ENCODE data around the gene ZNF341.
A peak's percentile ranks its signal among the peaks of the same experiment; 100 is the strongest.
"Not testable (repeated sequence)": the region's sequence is repeated elsewhere in the genome, so short reads cannot be mapped to it uniquely, and the experiment has no call there.

Gene ZNF341

DNA sequence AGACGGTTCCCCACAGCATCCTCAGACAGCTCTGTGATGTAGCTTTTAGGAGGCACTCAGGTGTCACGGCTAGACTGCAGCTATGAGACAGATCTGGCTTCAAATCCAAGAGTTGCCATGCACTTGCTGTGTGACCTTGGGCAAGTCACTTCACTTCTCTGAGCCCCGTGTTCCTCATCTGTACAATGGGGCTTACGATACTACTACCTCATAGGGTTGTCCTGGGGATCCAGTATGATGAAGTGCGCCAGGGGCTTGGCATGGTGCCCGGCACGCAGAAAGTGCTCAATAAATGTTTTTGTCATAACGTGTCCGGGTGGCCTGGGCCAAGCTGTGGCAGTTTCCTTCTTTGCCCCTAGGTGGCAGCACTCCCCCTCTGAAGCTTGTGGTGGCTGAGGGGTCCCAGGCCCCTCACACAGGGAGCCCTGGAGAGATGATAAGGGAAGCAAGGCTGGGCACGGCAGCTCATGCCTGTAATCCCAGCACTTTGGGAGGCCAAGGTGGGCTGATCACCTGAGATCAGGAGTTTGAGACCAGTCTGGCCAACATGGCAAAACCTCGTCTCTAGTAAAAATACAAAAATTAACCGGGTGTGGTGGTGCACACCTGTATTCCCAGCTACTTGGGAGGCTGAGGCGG lies 60.3 kb downstream of the ZNF341 start:
- peak in 3 of 4 experiments; percentile 32 to 36 (median 34) for DNase-seq (ENCODE audit: low read depth in 4 of 4, low spot score in 1 of 4)

DNA sequence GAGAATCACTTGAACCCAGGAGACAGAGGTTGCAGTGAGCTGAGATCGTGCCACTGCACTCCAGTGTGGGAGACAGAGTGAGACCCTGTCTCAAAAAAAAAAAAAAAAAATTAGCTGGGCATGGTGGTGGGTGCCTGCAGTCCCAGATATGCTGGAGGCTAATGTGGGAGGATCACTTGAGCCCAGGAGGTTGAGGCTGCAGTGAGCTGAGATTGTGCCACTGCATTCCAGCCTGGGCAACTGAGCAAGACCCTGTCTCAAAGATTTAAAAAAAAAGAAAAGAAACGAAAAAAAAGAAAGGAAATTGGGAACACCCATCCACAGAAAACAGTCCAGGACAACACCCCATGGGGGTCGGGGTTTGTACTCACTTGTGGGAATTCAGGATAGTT lies 60.8 kb downstream of the ZNF341 start:
- not testable (repeated sequence) for DNase-seq (ENCODE audit: low read depth in 4 of 4, low spot score in 1 of 4)

DNA sequence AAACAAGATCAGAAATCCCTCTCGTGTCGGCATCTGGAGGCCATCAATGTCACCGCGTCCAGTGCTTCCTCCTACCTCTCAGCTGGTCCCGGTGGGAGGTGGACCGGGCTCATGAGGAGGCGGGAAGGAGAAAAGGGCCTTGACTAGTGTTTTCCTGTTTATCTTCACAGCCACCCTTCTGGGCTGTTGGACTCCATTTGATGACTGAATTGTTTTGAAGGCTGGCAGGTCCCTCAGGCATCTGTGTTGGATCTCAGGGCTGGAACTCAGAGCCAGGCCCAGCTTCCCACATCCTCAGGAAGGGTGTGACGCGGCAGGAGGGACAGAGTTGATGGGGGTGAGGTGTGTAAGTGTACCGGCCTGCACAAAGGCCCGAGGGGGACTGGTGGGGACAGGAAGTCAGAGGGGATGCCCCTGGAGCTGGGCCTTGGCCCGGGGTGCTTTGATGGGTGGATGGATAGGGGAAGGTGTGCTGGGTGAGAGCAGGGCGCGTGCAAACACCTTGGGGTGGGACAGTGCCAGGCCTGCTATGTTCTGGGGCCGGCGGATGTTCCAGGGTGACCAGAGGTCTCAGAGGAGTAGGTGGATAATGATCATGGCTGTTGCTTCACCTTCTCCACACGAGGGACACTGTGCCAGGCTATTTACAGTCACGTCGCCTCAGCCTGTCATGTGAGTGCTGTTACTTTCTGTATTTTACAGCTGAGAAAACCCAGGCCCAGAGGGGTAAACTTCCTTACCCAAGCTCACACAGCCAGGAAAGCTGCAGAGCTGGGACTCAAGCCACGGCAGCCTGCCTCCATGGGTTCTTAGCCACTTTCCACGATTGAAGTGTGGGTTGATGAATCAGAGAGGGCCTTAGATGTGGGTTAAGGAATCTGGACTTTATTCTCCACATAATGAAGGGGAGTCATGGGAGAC lies 61.5 kb downstream of the ZNF341 start:
- no peak for DNase-seq (ENCODE audit: low read depth in 4 of 4, low spot score in 1 of 4)

DNA sequence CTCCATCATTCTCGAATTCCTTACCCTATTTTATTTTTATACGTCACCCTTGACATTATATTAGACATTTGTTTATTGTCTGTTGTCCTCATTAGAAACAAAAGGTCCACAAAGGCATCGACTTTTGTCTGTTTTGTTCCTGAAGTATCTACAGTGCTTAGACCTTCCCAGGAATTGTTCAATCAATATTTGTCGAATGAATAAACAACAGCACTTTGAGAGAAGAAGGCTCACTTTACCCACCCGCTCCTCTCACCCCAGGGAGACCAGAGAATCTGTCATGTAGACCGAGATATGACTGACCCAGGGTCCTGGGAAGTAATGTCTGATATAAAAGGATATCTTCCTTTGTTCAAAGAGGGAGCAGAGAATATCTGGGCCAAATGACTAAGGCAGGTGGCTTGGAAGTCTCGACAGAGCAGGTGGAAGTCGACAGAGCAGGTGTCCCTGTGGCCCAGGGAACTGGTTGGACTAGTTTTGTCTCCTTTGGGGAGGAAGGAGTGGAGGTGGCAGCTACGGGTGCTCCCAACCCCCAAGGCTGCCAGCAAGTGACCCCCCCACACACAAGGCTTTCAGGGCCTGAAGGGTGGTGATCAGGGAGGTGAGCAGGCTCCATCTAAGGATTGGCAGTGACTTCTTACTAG lies 64.6 kb downstream of the ZNF341 start:
- no peak for DNase-seq (ENCODE audit: low read depth in 4 of 4, low spot score in 1 of 4)

DNA sequence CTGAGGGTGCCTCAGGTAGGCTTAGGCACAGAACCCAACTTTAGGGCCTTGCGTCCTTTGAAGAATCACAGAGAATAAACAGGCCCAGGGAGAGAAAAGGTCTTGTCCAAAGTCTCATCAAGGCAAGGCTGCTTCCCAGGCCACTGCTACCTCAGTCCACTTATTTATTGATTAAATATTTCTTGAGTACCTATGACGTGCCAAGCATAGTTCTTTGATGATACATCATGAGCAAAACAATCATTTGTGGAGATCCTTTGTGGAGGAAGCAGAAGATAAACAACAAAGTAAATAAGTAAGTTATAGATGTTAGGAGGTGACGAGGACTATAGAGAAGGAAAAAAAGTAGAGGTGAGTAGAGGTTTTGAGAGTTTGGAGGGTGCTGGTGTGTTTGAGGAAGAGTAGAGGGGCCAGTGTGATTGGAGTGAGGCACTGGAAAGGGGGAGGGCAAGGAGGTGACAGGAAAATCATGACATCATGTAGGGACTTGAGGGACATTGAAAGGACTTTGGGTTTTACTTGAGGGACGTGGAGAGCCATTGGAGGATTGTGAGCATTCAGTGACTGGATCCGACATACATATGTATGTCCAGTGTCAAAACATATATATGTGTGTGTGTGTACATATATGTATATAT lies 65.2 kb downstream of the ZNF341 start:
- DNase-seq (ENCODE audit: low read depth in 4 of 4, low spot score in 1 of 4), result no peak

DNA sequence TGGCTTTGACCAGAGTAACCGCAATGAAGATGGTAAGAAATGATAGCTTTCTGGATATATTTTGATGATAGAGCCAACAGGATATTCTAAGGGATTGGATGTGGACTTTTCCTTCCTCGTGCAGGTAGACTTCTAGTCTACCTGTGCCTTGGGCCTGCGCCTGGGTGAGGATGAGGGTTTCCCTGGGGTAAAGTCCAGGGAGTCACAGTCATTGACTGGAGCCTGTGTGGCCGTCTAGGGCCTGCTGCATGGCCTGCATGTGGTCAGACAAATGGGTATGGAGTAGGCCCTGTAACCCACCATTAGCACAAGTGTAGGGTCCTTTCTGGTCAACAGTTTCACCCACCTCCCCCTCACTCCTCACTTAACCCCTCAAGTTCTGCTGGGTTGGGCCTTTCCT lies 66.6 kb downstream of the ZNF341 start:
- DNase-seq (ENCODE audit: low read depth in 4 of 4, low spot score in 1 of 4), result no peak

DNA sequence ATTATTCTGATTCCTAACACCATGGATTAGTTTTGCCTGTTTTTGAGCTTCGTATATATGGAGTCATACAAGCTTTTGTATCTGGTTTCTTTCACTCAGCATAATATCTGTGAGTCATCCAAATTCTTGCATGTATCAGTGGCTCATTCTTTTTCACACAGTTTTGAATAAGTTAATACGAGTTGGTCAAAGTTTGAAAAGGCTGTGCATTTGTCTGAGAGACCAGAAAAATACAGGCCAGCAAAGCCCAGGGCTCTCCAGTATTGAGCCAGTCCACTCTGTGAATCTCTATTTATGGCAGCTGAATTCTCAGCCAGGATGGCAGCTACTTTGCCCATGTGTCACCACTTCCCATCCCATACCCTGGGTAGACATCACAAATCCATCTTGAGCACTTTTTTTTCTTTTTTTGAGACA lies 72.1 kb downstream of the ZNF341 start:
- no peak for DNase-seq (ENCODE audit: low read depth in 4 of 4, low spot score in 1 of 4)

DNA sequence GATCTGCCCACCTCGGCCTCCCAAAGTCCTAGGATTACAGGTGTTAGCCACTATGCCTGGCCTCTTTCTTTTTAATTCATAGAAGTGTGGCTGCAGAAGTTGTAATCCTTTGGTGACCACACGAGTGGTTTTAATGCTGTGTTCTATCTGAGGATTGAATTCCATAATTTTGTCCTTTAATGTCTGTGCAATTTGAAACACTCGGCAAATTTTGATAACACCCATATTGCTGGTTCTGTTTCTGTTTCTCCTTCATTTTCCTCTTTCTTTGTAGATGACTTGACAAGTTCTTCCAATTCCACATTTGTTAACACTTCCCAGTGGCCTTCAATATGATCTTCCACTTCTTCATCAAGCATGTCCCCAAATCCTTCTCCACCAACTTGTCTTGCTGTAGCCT lies 76.6 kb downstream of the ZNF341 start:
- DNase-seq (ENCODE audit: low read depth in 4 of 4, low spot score in 1 of 4), result no peak

DNA sequence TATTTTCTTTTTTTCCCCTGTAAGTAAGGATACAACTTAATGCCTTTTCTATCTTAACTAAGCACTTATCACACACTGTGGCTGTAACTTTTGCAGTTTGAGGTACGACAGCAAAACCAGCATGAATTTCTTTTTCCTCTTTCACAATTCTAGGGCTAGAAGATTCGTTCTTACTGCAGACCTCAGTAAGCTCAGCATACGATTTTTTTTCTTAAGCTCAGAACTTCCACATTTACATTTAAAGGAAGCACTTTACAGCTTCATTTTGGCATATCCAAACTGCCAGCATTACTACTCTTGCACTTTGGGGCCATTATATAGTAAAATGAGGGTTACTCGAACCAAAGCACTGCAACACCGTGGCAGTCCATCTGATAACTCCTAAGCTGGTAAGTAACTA lies 78.5 kb downstream of the ZNF341 start:
- DNase-seq (ENCODE audit: low read depth in 4 of 4, low spot score in 1 of 4), result no peak

DNA sequence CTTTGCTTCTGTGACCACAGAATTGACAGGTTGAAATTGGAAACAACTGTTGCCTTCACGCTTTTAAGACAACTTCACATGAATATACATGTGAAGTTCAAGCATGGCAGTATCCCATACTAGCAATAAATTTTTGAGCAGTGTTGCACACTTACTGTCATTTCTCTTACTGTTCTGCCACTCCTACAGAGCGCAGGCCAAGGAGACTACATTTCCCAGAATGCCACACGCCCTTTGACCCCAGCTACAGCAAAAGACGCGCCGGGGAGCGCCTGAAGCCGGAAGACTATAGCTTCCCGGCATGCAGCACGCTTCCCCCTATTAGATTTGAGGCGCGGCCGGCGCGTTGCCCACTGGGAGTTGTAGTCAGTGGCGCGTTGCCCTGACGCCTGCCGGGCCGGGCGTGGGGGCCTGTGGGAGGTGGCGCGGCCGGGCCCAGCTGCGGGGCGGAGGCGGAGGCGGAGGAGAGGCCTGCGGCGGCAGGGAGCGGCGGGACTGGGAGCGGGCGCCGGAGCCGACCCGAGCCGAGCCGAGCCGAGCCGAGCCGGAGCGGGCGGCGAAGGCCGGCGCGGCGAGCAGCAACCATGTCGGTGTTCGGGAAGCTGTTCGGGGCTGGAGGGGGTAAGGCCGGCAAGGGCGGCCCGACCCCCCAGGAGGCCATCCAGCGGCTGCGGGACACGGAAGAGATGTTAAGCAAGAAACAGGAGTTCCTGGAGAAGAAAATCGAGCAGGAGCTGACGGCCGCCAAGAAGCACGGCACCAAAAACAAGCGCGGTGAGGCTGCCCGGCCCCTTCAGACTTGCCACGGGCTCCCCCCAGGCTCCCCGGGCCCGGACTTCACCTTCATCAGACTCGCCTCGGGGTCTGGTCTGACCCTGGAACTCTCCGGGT lies 79.3 kb downstream of the ZNF341 start, which contains the start of gene CHMP4B:
CHMP4B (plus strand) TSS at position 464 of the 891 bp plus-strand sequence; CDS start at position 585, 121 bp downstream.
- DNase-seq (ENCODE audit: low read depth in 4 of 4, low spot score in 1 of 4), result peak; percentile 90 to 97 (median 96)

DNA sequence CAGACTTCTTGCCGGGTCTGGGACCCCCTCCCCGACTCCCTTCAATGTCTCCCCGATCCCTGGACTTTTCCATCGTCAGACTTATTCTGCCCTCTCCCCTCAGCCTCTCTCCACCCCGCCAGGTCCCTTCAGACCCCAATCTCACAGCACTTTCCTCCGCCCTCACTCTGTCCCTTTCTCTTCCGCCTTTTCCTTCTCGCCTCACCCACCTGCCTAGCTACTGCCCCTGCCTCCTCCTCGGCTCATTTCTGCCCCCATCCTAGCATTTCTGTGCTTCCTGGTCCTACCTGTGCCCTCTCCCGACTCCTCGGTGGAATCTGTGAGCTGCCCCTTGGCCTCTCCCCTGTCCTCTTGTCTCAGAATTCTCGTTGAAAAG lies 80.0 kb downstream of the ZNF341 start:
- peak in 1 of 4 experiments; percentile 0 for DNase-seq (ENCODE audit: low read depth in 4 of 4, low spot score in 1 of 4)

DNA sequence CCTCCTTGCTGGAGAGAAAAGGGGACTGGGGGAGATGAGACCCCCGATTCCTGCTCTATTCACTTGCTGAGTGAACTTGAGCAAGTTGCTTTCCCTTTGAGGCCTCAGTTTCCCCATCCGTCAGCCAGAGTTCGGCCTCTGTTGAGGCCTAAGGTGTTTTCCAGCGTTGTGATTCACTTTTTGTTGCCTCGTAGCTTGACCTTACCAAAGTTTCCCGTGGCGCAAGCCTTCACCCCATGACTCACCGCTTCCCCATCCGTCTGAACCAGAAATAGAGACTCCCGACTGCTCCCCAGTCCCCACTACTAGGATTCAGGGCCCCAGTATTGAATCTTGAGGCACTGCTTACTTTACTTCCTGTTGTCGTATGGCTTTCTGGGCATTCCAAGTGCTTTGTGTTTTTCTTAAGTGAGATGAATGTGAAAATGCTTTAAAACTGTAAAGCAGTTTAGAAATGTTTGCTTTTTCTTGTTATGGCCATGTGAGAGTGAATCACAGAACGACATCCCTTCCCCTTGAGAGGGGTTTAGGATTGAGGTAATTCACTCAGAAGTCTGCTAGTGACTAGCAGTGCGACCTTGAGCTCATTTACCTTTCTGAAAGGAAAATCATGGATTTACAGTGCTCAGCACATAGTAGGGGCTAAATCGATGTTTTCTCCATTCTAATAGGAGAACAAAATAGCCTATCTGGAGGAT lies 80.5 kb downstream of the ZNF341 start:
- peak in 1 of 4 experiments; percentile 38 for DNase-seq (ENCODE audit: low read depth in 4 of 4, low spot score in 1 of 4)

DNA sequence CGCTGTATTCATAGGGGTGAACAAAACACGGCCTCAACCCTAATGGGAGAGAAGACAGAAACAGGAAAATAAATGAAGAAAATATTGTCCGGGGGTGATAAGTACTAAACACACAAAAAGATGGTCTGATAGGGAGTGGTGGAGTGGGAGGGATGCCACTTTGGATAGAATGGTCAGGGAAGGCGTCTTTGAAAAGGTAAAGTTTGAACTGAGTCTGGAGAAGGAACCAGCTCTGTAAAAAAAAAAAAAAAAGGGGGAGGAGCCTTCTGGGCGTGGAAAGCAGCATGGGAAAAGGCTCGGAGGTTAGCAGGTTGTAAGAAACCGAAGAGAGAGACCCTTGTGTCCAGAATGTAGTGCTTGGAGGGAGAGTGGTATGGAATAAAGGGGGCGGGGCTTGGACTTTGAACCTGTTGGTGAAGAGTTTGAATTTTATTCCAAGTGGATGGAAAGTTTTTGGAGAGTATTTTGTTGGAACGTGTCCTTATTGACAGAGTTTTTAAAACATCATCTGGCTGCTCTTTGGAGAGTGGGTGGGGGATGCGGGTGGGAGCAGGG lies 81.2 kb downstream of the ZNF341 start:
- DNase-seq (ENCODE audit: low read depth in 4 of 4, low spot score in 1 of 4), result no peak

DNA sequence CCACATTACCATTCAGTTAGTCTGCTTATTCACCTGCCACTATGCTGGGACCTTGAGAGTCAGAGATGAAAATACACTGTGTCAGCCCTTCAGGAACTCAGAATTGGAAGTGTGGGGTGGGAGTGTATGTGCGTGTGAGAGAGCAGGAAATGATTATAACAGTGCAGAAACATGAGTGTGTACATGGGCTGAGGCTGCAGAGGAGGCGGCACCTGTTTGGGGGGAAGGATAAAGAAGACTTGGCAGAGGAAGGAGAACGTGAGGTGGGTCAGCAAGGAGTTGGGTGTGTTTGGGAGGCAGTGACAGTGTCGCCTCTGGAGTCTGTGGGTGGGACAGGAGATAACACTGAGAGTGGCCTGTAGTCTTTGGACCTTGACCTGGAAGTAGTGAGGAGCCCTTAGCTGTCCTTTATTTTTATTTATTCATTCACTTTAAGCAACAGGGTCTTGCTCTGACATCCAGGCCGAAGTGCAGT lies 82.5 kb downstream of the ZNF341 start:
- no peak for DNase-seq (ENCODE audit: low read depth in 4 of 4, low spot score in 1 of 4)

DNA sequence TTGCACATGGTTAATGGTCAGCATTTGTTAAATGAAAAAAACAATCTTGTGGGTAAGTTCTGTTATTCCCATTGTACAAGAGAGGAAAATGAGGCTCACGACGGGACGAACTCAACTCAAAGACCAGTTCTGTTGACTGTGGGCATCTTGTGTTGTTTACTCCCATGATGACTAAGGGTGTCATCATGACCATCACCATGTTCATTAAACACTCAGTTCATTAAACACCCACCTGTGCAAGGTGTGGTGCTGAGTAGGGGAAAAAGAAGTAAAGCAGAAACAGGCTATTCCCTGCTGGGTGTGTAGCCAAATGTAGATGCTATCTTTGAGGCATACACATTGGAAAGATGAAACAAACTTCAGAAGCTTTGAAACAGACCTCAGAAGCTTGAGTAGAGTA lies 83.9 kb downstream of the ZNF341 start:
- DNase-seq (ENCODE audit: low read depth in 4 of 4, low spot score in 1 of 4), result no peak

DNA sequence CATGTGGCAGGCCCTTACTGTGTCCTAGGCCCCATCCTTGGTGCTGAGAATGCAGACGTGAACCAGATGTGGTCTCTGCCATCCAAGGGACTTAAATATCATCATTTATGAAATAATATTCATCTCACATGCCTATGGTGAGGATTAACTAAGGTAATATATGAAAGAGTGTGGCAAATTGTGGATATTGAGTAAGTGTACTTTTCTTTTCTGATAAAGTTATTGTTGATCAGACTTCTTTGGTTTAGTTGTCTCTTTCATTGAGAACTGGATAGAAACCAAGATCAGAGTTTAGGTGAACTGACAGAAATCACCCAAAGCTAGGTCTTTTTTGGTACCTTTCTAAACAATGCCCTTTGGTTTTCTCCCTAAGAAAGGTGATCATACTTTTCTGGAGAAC lies 84.4 kb downstream of the ZNF341 start:
- DNase-seq (ENCODE audit: low read depth in 4 of 4, low spot score in 1 of 4), result no peak

DNA sequence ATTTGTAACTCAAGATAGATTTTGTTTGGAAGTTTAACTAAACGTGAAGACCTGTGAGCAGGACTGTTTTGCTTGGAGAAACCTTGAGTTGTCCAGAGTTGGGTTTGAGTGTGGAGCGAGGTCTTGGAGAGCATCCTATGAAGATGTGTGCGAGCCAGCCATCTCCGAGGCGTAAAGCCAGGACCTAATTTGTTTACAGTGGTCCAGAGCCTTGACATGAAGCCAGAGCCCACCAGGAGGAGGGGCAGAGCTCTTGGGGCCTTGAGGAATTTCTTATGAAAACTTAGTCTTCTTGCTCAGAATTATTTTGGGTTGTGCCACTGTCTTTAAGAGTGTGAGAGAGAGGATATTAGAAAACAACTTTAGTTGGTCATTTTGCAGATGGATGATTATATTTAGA lies 85.6 kb downstream of the ZNF341 start:
- no peak for DNase-seq (ENCODE audit: low read depth in 4 of 4, low spot score in 1 of 4)

DNA sequence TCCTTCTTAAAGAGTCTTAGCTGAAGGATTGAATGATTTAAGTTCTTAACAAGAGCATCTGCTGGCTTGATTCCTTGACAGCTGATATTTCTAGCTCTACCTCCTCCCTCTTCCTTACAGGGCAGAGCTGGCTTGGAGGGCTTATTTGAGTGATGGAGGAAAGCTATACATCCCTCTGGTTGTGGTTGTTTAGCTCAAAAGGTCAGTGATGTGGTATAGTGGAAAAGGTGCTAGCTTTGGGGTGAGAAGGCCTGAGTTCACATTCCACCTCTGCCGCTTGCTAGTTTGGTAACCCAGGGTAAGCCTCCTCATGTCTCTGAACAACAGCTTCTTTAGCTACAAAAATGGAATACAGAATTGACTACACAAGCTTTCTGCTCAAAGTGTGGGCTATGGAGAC lies 87.7 kb downstream of the ZNF341 start:
- DNase-seq (ENCODE audit: low read depth in 4 of 4, low spot score in 1 of 4), result no peak

DNA sequence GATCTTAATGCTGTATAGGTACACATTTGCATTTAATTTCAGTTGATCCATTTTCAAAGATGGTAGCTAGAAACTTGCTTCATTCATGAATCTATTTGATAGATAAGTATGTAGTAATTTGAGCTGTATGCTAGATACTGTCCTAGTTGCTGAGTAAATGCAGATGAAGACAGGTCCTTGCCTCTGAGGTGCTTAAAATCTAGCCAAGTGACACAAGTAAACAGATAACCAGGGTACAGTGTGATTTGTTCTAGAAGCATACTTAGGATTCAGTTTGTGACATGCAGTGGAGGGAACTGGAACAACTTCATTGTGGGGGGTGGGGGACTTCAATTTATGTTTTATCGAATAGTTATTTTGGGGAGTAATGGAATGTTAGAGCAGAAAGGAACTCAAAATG lies 88.6 kb downstream of the ZNF341 start:
- DNase-seq (ENCODE audit: low read depth in 4 of 4, low spot score in 1 of 4), result no peak
